ENCODE results near the gene ATF6. TPM values are rescaled to one million over a fixed set of nuclear protein-coding genes. Genes with fewer than 3 reads are reported as not detected.

The ATF6 gene
- total and polyA plus RNA-seq, 9 of the 15 experiments (the other 6 are each of a cell fraction or from before 2014, with no cell fraction given) = 11.7 to 32.4 (median 20.4) TPM

DNA sequence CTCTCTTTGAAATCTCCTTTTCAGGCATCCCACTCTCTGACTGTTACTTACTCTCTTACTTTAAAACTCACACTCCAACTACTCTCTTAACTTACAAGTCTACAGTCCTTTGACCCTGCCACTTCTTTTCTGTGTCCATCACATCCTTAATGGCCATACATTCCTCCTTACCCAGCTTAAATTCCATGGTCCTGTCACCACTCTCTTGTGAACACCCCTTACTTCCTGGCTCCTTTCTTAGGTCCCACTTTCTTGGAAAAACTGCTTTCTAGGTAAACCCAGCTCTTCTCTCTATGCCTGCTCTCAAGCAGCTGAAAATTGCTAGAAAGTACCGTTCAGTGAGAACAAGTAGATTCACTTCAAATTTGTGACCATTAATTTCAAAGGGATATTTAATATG is 148.5 kb downstream of the ATF6 start (continued):
- no peak for TF ChIP-seq GATAD2B (IDR thresholded peaks at IDR 0.05; ENCODE audit: borderline replicate concordance)
- TF ChIP-seq, protein P1, sequence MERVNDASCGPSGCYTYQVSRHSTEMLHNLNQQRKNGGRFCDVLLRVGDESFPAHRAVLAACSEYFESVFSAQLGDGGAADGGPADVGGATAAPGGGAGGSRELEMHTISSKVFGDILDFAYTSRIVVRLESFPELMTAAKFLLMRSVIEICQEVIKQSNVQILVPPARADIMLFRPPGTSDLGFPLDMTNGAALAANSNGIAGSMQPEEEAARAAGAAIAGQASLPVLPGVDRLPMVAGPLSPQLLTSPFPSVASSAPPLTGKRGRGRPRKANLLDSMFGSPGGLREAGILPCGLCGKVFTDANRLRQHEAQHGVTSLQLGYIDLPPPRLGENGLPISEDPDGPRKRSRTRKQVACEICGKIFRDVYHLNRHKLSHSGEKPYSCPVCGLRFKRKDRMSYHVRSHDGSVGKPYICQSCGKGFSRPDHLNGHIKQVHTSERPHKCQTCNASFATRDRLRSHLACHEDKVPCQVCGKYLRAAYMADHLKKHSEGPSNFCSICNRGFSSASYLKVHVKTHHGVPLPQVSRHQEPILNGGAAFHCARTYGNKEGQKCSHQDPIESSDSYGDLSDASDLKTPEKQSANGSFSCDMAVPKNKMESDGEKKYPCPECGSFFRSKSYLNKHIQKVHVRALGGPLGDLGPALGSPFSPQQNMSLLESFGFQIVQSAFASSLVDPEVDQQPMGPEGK (CRISPR knock-in tag; IDR thresholded peaks at IDR 0.05; ENCODE audit: borderline replicate concordance) = no peak
- TF ChIP-seq SMARCE1 (IDR thresholded peaks at IDR 0.05) = no peak
- TF ChIP-seq, protein P2, sequence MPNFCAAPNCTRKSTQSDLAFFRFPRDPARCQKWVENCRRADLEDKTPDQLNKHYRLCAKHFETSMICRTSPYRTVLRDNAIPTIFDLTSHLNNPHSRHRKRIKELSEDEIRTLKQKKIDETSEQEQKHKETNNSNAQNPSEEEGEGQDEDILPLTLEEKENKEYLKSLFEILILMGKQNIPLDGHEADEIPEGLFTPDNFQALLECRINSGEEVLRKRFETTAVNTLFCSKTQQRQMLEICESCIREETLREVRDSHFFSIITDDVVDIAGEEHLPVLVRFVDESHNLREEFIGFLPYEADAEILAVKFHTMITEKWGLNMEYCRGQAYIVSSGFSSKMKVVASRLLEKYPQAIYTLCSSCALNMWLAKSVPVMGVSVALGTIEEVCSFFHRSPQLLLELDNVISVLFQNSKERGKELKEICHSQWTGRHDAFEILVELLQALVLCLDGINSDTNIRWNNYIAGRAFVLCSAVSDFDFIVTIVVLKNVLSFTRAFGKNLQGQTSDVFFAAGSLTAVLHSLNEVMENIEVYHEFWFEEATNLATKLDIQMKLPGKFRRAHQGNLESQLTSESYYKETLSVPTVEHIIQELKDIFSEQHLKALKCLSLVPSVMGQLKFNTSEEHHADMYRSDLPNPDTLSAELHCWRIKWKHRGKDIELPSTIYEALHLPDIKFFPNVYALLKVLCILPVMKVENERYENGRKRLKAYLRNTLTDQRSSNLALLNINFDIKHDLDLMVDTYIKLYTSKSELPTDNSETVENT (CRISPR knock-in tag; IDR thresholded peaks at IDR 0.05) = no peak
- no peak for TF ChIP-seq NFXL1 (CRISPR knock-in tag; IDR thresholded peaks at IDR 0.05)
- TF ChIP-seq ZNF778 (CRISPR knock-in tag; IDR thresholded peaks at IDR 0.05) = no peak
- TF ChIP-seq ZSCAN32 (CRISPR knock-in tag; IDR thresholded peaks at IDR 0.05) = no peak
- TF ChIP-seq, protein P3, sequence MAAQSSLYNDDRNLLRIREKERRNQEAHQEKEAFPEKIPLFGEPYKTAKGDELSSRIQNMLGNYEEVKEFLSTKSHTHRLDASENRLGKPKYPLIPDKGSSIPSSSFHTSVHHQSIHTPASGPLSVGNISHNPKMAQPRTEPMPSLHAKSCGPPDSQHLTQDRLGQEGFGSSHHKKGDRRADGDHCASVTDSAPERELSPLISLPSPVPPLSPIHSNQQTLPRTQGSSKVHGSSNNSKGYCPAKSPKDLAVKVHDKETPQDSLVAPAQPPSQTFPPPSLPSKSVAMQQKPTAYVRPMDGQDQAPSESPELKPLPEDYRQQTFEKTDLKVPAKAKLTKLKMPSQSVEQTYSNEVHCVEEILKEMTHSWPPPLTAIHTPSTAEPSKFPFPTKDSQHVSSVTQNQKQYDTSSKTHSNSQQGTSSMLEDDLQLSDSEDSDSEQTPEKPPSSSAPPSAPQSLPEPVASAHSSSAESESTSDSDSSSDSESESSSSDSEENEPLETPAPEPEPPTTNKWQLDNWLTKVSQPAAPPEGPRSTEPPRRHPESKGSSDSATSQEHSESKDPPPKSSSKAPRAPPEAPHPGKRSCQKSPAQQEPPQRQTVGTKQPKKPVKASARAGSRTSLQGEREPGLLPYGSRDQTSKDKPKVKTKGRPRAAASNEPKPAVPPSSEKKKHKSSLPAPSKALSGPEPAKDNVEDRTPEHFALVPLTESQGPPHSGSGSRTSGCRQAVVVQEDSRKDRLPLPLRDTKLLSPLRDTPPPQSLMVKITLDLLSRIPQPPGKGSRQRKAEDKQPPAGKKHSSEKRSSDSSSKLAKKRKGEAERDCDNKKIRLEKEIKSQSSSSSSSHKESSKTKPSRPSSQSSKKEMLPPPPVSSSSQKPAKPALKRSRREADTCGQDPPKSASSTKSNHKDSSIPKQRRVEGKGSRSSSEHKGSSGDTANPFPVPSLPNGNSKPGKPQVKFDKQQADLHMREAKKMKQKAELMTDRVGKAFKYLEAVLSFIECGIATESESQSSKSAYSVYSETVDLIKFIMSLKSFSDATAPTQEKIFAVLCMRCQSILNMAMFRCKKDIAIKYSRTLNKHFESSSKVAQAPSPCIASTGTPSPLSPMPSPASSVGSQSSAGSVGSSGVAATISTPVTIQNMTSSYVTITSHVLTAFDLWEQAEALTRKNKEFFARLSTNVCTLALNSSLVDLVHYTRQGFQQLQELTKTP (IDR thresholded peaks at IDR 0.05; ENCODE audit: low read depth in 1 of 2, partially characterized antibody in 2 of 2) = no peak
